Fibroblast of pulmonary artery (primary cell): ENCODE results near the gene TH.

Experiments used
- DNase-seq: peaks from one replicate; pipeline ENCODE4 v3.0.0-alpha.2; 2010; ENCODE audit warnings: low read depth
- H3K4me3 ChIP-seq: replicated peaks from 2 replicates; pipeline ENCODE4 v1.5.1; 2011; ENCODE audit warnings: low read depth, mild to moderate bottlenecking, control low read depth, low read length, moderate library complexity
- TF ChIP-seq, protein P1 (sequence below): IDR thresholded peaks from 2 replicates; pipeline ENCODE4 v1.5.1; 2011; ENCODE audit warnings: mild to moderate bottlenecking, control low read depth, low read length, inconsistent platforms; ENCODE audit errors: missing control alignments

The TH gene

DNA sequence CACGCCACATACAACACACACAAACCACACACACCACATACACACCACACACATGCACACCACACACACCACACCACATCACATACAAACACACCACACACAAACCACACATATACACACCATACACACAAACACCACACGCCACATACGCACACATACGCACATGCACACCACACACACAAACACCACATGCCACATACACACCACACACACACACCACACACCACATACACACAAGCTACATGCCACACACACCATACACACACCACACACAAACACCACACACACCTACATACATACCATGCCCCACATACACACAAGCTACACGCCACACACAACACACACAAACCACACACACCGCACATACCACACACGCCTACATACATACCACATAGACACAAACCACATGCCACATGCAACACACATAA lies 15.7 kb upstream of the TH start:
- no peak for DNase-seq
- TF ChIP-seq, protein P1, sequence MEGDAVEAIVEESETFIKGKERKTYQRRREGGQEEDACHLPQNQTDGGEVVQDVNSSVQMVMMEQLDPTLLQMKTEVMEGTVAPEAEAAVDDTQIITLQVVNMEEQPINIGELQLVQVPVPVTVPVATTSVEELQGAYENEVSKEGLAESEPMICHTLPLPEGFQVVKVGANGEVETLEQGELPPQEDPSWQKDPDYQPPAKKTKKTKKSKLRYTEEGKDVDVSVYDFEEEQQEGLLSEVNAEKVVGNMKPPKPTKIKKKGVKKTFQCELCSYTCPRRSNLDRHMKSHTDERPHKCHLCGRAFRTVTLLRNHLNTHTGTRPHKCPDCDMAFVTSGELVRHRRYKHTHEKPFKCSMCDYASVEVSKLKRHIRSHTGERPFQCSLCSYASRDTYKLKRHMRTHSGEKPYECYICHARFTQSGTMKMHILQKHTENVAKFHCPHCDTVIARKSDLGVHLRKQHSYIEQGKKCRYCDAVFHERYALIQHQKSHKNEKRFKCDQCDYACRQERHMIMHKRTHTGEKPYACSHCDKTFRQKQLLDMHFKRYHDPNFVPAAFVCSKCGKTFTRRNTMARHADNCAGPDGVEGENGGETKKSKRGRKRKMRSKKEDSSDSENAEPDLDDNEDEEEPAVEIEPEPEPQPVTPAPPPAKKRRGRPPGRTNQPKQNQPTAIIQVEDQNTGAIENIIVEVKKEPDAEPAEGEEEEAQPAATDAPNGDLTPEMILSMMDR = no peak
- no peak overlapping the region for H3K4me3 ChIP-seq

DNA sequence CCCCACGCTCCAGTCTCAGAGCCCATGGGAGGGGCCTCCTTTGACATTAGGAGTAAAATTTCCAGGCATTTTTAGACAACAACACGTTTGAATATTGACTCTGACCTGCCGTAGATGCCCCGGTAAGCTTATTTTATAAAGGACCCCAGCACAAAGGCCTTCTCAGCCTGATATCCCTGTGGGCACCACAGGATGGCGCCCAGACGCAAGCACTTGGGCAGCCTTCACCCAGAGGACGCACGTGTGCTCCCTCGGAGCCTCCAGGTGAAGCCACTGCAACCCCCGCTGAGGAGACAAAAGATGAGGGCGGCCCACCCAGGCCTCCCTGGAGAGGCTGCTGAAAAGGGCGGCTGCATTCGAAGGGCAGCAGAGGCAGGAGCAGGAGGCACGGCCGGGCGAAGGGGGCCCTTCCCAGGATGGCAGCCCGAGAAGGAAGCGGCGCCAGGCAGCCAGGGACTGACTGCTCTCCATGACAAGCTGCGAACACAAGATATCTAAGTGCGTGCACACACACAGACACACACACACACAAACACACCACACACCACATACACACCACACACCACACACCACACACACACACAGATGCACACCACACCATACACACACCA lies 15.2 kb upstream of the TH start:
- TF ChIP-seq, protein P1 = peak; percentile 33
- no peak overlapping the region for H3K4me3 ChIP-seq
- DNase-seq = peak; percentile 22

DNA sequence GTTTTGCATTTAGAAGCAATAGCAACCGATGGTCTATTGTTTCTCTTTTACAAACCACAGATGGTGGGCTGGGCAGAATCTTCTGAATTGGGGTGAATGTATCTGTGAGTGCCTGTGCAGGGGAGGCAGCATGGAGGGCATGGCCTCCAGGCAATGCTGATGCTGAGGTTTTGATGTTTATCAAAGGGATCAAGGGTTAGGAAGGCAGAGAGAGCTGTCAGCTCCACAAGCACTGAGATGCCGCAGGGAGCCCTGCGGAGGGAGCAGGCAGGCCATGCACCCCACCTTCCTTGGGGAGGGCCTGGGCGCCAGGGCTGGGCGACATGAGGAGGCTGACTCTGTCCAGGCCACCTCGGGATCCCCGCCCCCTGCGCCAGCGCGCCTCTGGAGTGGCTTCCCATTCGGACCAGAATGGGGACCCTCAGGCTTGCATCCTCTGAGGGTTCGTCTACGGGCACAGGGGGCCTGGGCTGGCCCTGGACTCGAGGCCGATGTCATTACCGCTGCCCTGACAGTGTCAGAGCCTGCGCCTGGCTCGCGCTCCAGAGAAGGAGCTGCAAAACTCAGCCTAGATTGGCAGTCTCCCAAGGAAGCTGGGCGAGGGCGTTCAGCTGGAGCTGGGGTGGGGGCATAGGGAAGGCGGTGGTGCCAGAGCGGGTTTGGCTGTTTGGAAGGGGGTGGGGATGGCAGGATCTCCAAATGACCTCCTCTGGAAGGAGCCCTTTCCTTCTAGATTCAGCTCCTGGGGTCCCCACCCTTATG lies 13.9 kb upstream of the TH start:
- DNase-seq = no peak
- H3K4me3 ChIP-seq = no peak overlapping the region
- TF ChIP-seq, protein P1 = no peak

DNA sequence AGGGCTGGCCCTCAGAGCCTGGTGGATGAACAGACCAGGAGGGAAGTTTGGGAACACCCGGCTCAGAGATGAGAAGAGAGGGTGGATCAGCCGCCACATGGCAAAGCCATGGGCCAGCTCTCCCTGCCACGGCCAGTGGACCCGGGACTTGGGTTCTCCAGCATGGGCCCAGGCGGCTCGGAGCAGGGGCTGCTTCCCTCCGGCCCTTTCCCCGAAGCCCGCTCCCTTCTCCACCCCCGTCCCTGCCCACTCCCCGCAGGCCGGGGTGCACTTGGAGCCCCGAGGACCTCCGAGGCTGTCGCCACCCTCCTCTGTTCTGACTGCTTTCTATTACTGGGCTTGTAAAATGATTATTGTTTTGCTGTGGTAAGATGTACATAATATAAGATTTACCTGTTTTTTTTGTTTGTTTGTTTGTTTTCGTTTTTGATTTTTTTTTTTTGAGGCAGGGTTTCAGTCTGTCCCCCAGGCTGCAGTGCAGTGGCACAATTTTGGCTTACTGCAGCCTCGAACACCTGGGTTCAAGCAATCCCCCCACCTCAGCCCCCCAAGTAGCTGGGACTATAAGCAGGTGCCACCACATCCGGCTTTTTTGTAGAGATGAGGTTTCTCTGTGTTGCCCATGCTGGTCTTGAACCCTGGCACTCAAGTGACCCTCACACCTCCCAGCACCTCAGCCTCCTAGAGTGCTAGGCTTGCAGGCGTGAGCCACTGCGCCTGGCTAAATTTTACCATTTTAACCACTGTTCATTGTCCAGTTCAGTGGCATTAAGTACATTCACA lies 11.3 kb upstream of the TH start:
- no peak for DNase-seq
- H3K4me3 ChIP-seq = no peak overlapping the region
- TF ChIP-seq, protein P1 = no peak

DNA sequence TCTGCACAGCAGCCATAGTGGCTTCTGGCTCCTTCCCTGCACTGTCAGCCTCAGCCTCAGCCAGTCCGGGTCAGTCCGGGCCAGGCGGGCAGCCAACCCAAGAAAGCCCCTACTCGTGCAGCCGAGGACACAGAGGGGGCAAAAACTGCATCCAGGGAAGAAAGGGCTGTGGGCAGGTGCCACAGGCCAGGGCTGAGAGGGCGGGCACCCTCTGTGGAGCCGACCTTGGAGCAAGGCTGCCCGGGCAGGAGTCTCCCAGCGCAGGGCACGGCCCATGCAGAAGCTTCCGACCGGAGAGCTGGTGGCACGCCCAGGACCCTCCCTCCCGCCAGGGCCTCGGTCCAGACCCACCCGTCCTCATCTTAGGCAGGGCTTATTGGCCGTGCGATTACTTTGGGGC lies 10.5 kb upstream of the TH start:
- H3K4me3 ChIP-seq = no peak overlapping the region
- TF ChIP-seq, protein P1 = no peak

DNA sequence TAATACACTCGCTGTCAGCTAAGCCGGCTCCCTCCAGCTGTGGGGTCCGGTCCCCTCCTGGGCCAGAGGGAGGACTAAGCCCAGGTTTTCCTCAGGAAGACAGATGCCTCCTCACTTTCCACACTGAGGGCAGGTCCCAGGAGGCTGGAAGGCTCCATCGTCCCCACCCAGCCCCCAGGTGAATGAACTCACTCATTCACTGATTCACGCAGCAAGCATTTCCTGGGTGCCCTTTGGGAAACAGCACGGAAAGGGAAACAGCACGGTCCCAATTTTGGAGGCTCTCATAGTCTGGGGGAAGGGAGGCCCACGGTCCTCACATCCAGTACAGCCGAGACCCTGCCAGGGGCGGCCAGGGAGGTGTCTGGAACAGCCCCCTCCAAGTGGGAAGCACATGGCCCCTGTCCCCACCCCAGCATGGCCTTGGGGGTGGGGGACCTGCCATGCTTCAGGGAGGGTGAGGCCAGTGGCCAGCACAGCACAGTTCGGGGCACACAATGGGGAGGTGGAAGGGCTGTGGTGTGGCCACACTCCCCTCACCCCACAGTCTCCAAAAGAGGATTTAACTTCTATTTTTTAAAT lies 9.3 kb upstream of the TH start:
- TF ChIP-seq, protein P1 = no peak
- DNase-seq = no peak
- H3K4me3 ChIP-seq = no peak overlapping the region

More for the DNA sequence above, 10.5 kb upstream of the TH start:
- no peak for DNase-seq
